Measurements from ENCODE around the gene TRAF3.

Gene TRAF3

DNA sequence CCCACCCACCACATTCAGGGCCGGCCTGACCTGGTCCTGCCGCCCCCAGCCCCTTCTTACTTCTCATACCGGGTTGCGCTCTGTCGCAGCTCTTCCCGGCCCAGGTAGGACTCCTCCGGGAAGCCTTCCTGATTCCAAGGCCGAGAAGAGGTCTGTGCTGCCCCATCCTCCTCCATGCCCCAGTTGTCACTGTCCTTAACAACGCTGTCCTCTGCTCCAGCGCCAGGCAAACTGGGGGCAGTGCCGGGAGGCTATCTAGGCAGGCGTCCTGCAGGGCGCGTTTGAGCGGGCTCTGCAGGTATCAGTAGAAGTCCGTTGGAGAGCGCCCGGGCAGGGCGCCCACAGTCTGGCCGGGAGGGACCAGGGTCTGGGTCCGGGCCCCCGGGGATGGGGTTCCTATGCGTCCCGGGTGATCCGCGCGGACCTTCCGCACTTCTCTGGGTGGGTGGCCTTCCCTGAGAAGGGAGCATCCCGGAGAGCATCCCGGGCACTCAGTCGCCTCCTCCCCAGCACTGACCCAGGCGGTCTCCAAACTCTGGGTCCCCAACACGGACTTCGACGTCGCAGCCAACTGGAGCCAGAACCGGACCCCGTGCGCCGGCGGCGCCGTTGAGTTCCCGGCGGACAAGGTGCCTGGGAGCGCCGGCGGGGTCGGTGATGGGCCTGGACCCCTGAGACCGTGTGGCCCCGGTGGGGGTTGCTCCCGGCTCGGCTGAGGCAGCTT is 146.1 kb downstream of the TRAF3 start:
- Histone ChIP-seq H3K4me1 (ENCODE audit: insufficient read depth, poor library complexity, severe bottlenecking) (peaks cover 14% of the 10 kb centered on the region), H3K27ac (ENCODE audit: poor library complexity, severe bottlenecking) (no peak overlapping the region), H3K9me3 (ENCODE audit: severe bottlenecking) (no peaks in the 10 kb centered on the region), H3K4me3 (ENCODE audit: severe bottlenecking) (no peak overlapping the region), H3K27me3 (ENCODE audit: insufficient read depth, poor library complexity, severe bottlenecking) (peaks cover 36% of the 10 kb centered on the region), H3K36me3 (ENCODE audit: low read depth) (no peaks in the 10 kb centered on the region)
- TF ChIP-seq, protein P1, sequence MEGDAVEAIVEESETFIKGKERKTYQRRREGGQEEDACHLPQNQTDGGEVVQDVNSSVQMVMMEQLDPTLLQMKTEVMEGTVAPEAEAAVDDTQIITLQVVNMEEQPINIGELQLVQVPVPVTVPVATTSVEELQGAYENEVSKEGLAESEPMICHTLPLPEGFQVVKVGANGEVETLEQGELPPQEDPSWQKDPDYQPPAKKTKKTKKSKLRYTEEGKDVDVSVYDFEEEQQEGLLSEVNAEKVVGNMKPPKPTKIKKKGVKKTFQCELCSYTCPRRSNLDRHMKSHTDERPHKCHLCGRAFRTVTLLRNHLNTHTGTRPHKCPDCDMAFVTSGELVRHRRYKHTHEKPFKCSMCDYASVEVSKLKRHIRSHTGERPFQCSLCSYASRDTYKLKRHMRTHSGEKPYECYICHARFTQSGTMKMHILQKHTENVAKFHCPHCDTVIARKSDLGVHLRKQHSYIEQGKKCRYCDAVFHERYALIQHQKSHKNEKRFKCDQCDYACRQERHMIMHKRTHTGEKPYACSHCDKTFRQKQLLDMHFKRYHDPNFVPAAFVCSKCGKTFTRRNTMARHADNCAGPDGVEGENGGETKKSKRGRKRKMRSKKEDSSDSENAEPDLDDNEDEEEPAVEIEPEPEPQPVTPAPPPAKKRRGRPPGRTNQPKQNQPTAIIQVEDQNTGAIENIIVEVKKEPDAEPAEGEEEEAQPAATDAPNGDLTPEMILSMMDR (IDR thresholded peaks at IDR 0.05; ENCODE audit: poor library complexity, severe bottlenecking) = no peak
- DNase-seq (ENCODE audit: low spot score) (no peak), ATAC-seq (ENCODE audit: low read depth) (peak; percentile 11; the same call in 1 of the 3 replicates)

DNA sequence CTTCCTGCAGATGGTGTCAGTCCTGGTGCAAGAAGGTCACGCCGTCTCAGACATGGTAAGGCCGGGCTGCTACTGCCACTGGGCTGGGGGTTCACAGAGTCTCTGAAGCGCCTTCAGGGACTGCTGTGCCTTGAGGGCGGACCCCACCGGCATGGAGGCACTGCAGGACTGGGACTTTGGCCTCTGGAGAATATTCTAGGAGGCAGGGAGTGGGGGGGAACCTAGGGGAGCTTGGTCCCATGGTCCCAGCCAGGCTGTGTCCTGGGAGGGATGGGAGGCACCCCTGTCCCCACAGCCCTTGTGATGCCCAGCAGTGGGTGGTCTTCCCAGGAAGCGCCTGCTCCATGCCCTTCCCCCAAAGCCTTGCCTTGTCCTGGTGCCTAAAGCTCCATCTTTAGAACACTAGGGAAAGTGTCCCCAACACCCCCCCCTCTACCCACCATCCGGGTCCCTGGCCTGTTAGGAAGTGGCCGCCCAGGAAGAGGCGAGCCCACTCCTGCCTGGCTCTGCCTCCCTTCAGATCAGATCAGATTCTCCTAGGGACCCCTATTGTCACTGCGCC is 146.8 kb downstream of the TRAF3 start:
- ATAC-seq (ENCODE audit: low read depth) (no peak), DNase-seq (ENCODE audit: low spot score) (no peak)
- TF ChIP-seq, protein P1 (IDR thresholded peaks at IDR 0.05; ENCODE audit: poor library complexity, severe bottlenecking) = no peak
- no peaks in the 10 kb centered on the region for H3K36me3 ChIP-seq (ENCODE audit: low read depth)
- H3K4me1 ChIP-seq (ENCODE audit: insufficient read depth, poor library complexity, severe bottlenecking) = peaks cover 14% of the 10 kb centered on the region
- peaks cover 42% of the 10 kb centered on the region for H3K27me3 ChIP-seq (ENCODE audit: insufficient read depth, poor library complexity, severe bottlenecking)
- no peaks in the 10 kb centered on the region for H3K9me3 ChIP-seq (ENCODE audit: severe bottlenecking)
- no peak overlapping the region for H3K27ac ChIP-seq (ENCODE audit: poor library complexity, severe bottlenecking)
- no peak overlapping the region for H3K4me3 ChIP-seq (ENCODE audit: severe bottlenecking)

DNA sequence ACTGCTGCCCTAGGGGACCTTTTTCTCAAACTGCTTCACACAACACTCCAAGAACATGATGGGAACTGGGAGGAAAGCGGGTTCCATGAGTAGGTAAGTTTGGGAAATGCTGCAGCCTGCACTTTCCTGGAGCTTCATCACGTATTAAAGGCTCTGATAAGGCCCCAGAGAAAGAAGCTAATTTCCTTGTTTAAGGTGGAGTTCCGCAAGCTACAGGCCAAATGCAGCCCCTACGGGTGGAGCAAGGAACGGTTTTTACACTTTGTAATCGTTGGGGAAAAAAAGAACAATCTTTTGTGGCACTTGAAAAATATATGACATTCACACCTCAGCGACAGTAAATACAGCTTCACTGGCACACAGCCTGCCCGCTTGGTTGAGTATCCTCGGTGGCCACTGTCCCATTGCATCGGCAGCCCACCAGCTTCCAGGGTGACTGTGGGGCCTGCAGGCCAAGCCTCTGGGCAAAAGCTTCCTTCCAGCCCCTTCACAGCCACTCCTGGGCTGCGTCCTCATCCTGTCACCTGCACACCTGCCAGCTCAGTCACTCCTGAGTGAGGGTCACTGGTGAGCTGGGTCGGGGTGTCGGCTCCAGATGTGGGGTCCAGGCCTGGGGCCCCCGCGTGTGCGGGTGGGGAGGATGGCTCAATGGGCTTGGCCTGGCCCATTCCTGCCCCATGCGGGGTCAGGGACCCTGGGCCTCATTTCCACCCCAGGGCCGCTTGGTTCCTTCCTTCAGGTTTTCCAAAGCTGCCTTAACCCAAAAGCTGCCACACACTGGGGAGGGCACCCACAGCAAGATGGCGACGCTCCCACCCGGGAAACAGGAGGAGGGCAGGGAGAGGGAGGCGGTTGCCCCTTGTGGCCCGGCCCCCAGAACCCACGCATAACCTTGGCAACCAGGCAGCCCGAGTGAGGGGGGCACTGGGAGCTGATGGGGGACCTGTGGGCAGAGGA is 147.7 kb downstream of the TRAF3 start:
- H3K4me3 ChIP-seq (ENCODE audit: severe bottlenecking) = no peak overlapping the region
- ATAC-seq (ENCODE audit: low read depth) = no peak
- H3K4me1 ChIP-seq (ENCODE audit: insufficient read depth, poor library complexity, severe bottlenecking) = peaks cover 14% of the 10 kb centered on the region
- no peaks in the 10 kb centered on the region for H3K9me3 ChIP-seq (ENCODE audit: severe bottlenecking)
- H3K36me3 ChIP-seq (ENCODE audit: low read depth) = no peaks in the 10 kb centered on the region
- TF ChIP-seq, protein P1 (IDR thresholded peaks at IDR 0.05; ENCODE audit: poor library complexity, severe bottlenecking) = no peak
- no peak overlapping the region for H3K27ac ChIP-seq (ENCODE audit: poor library complexity, severe bottlenecking)
- no peak for DNase-seq (ENCODE audit: low spot score)
- H3K27me3 ChIP-seq (ENCODE audit: insufficient read depth, poor library complexity, severe bottlenecking) = peaks cover 51% of the 10 kb centered on the region

DNA sequence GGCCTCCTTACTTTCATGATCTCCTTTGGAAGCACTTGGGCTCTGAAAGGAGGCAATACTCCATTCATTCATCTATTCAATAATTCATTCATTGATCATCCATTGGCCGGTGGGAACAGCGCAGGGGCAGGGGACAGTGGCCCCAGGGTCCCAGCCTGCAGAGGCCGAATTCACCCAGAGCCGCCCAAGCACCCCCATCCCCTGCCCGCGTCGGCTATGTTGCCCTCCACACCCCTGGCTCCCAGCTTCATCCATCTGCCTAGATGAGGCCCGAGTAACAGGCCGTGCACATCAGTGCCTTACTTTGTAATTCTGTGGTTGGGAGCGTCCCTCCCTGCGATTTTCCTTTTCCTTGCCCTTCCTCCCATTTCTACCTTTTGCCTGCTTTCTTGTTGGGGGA is 148.4 kb downstream of the TRAF3 start:
- H3K4me3 ChIP-seq (ENCODE audit: severe bottlenecking) = no peak overlapping the region
- no peak overlapping the region for H3K27ac ChIP-seq (ENCODE audit: poor library complexity, severe bottlenecking)
- DNase-seq (ENCODE audit: low spot score) (no peak), ATAC-seq (ENCODE audit: low read depth) (no peak)
- H3K36me3 ChIP-seq (ENCODE audit: low read depth) = no peaks in the 10 kb centered on the region
- H3K4me1 ChIP-seq (ENCODE audit: insufficient read depth, poor library complexity, severe bottlenecking) = peaks cover 14% of the 10 kb centered on the region
- TF ChIP-seq, protein P1 (IDR thresholded peaks at IDR 0.05; ENCODE audit: poor library complexity, severe bottlenecking) = no peak
- H3K9me3 ChIP-seq (ENCODE audit: severe bottlenecking) = no peaks in the 10 kb centered on the region
- H3K27me3 ChIP-seq (ENCODE audit: insufficient read depth, poor library complexity, severe bottlenecking) = peaks cover 56% of the 10 kb centered on the region
